K562 (cell line): ENCODE measurements around the gene KCNQ5. TPM values are rescaled to one million over a fixed set of nuclear protein-coding genes. Genes with fewer than 3 reads are reported as not detected.

Experiments used
- ATAC-seq: fragments of 200-7000 bp; cut with Tn5 transposase; 3 replicates; pipeline ENCODE4 v1.9.1; 2020; ENCODE audit warnings: moderate library complexity
- BruUV-seq: library from RNA; stranded (reverse); fragments of 400-500 nt; replicated peaks from 2 replicates; lab custom pipeline; 2021; lab: Mats Ljungman, UMichigan
- CTCF ChIA-PET: fragments of 300-600 bp; formaldehyde crosslinking; extraction: SDS; loops from one replicate; lab custom pipeline; 2021; ENCODE audit warnings: low intra/inter-chr PET ratio; lab: Yijun Ruan, JAX
- POLR2A ChIA-PET: fragments of 300-600, 350-650 bp; sonication (Branson Sonifier 250); formaldehyde crosslinking; extraction: SDS; loops from one replicate; lab custom pipeline; 2021; ENCODE audit warnings: antibody characterized with exemption, inconsistent platforms; lab: Yijun Ruan, JAX
- DNase-seq, 4 experiments: peaks; one replicate each; pipeline versions ENCODE4 v3.0.0 to v3.0.0-alpha.2; 2011 to 2018; ENCODE audit warnings: low spot score in 3 of 4, mixed read lengths in 3 of 4; ENCODE audit errors: extremely low read depth in 1 of 4
- FAIRE-seq: peaks from 2 replicates; lab custom pipeline; 2011; peaks lifted over from hg19 to GRCh38; lab: Jason Lieb, UNC
- H2AFZ ChIP-seq: 2 replicates; pipeline ENCODE4 v1.6.0; 2011; ENCODE audit warnings: low read depth, low read length, control low read depth, inconsistent platforms
- H3K27ac ChIP-seq: fragments of 200-600 bp; 3 replicates; pipeline ENCODE4 v1.8.0; 2011; ENCODE audit warnings: low read depth, mild to moderate bottlenecking, control low read depth, inconsistent platforms, low read length, moderate library complexity, mixed read lengths; ENCODE audit errors: extremely low read depth
- H3K27me3 ChIP-seq, 2 experiments: fragments of 300-600 bp in 1 of 2; 2 replicates in 1 of 2; 3 replicates in 1 of 2; pipeline versions ENCODE4 v1.6.0 to v1.8.0; 2011; ENCODE audit warnings: inconsistent platforms in 2 of 2, low read length in 2 of 2, mild to moderate bottlenecking in 1 of 2, mixed read lengths in 1 of 2, moderate library complexity in 1 of 2; ENCODE audit not compliant: control insufficient read depth in 2 of 2, insufficient read depth in 2 of 2
- H3K36me3 ChIP-seq: fragments of 300-600 bp; 3 replicates; pipeline ENCODE4 v1.8.0; 2011; ENCODE audit warnings: mild to moderate bottlenecking, low read length, inconsistent platforms; ENCODE audit not compliant: control insufficient read depth, insufficient read depth
- H3K4me1 ChIP-seq, 2 experiments: fragments of 200-600 bp in 1 of 2; replicated peaks in 1 of 2; 2 replicates in 1 of 2; 3 replicates in 1 of 2; pipeline versions ENCODE4 v1.5.1 to v1.8.0; 2011; ENCODE audit warnings: inconsistent platforms in 2 of 2, low read length in 2 of 2, mild to moderate bottlenecking in 1 of 2, mixed read lengths in 1 of 2, moderate library complexity in 1 of 2; ENCODE audit not compliant: control insufficient read depth in 2 of 2, insufficient read depth in 2 of 2
- H3K4me2 ChIP-seq: 2 replicates; pipeline ENCODE4 v1.6.1; 2011; ENCODE audit warnings: low read length, control low read depth, inconsistent platforms, mixed read lengths; ENCODE audit not compliant: insufficient read depth
- H3K4me3 ChIP-seq: fragments of 200-600 bp; sonication (generic), shearing (Covaris generic); 2 replicates; pipeline ENCODE4 v1.5.1; 2016; ENCODE audit warnings: control low read depth, inconsistent platforms
- H3K79me2 ChIP-seq: fragments of 200-600 bp; 3 replicates; pipeline ENCODE4 v1.8.0; 2011; ENCODE audit warnings: low read length, inconsistent platforms; ENCODE audit not compliant: control insufficient read depth, insufficient read depth
- H3K9ac ChIP-seq, 2 experiments: 2 replicates each; pipeline versions ENCODE4 v1.6.0 to v1.6.1; 2011; ENCODE audit warnings: low read depth in 2 of 2, low read length in 2 of 2, control low read depth in 1 of 2, inconsistent platforms in 1 of 2, mild to moderate bottlenecking in 1 of 2, mixed read lengths in 1 of 2; ENCODE audit not compliant: insufficient read depth in 1 of 2
- H3K9me1 ChIP-seq: one replicate; pipeline ENCODE4 v1.6.0; 2011; ENCODE audit warnings: inconsistent platforms, mild to moderate bottlenecking, low read length, moderate library complexity; ENCODE audit not compliant: control insufficient read depth, insufficient read depth
- H3K9me3 ChIP-seq: replicated peaks from 2 replicates; pipeline ENCODE4 v1.5.1; 2011; ENCODE audit warnings: low read depth, low read length, inconsistent platforms; ENCODE audit not compliant: control insufficient read depth, insufficient read depth
- H4K20me1 ChIP-seq: replicated peaks from 2 replicates; pipeline ENCODE4 v1.6.1; 2011; ENCODE audit warnings: low read length, inconsistent platforms, mixed read lengths; ENCODE audit not compliant: control insufficient read depth, insufficient read depth
- DACH1 ChIP-seq: fragments of 450-650 bp; IDR thresholded peaks from 2 replicates; pipeline ENCODE4 v1.6.1; 2018; ENCODE audit not compliant: partially characterized antibody
- DIDO1 ChIP-seq: fragments of 450-650 bp; IDR thresholded peaks from 2 replicates; pipeline ENCODE4 v1.6.1; 2016; ENCODE audit warnings: low read depth, missing biosample characterization, missing genetic modification characterization
- PHF20 ChIP-seq: fragments of 450-650 bp; IDR thresholded peaks from 2 replicates; pipeline ENCODE4 v1.6.1; 2018; ENCODE audit not compliant: partially characterized antibody
- RBM17 ChIP-seq: fragments of 200-400 bp; formaldehyde crosslinking; IDR thresholded peaks from 2 replicates; pipeline ENCODE4 v1.6.1; 2017; ENCODE audit warnings: low read depth, mild to moderate bottlenecking, low read length, borderline replicate concordance
- RNF2 ChIP-seq: sonication (generic); IDR thresholded peaks from 2 replicates; pipeline ENCODE4 v1.6.1; 2016
- SNRNP70 ChIP-seq: fragments of 200-400 bp; formaldehyde crosslinking; optimal IDR thresholded peaks from 2 replicates; pipeline ENCODE3; 2017; ENCODE audit warnings: low read depth, low read length
- SP2 ChIP-seq: IDR thresholded peaks from 2 replicates; pipeline ENCODE4 v1.6.1; 2011; ENCODE audit warnings: mild to moderate bottlenecking, low read depth, low read length, moderate library complexity; ENCODE audit not compliant: poor library complexity, severe bottlenecking; ENCODE audit errors: extremely low read depth
- SRSF3 ChIP-seq: fragments of 200-400 bp; formaldehyde crosslinking; IDR thresholded peaks from 2 replicates; pipeline ENCODE4 v1.6.1; 2016; ENCODE audit warnings: mild to moderate bottlenecking, low read length, moderate library complexity; ENCODE audit not compliant: insufficient read depth
- in situ Hi-C: fragments of 300-500 bp; cut with MboI; formaldehyde crosslinking; loops from 4 replicates; pipeline ENCODE4 v1.15.0; 2018; ENCODE audit warnings: inconsistent platforms, mixed read lengths
- intact Hi-C: fragments of 100-400 bp; cut with micrococcal nuclease; formaldehyde crosslinking; loops from 2 replicates; pipeline ENCODE4 v1.14.2; 2022
- polyA plus RNA-seq, 8 experiments: library from polyadenylated mRNA; depleted of rRNA in 4 of 8; stranded (reverse) in 5 of 8; unstranded in 3 of 8; fragments of >200 nt; fragmentation: Nextera tagmentation in 2 of 8; fragmentation: Illumina TruSeq in 1 of 8; extraction: Ambion mirVana in 2 of 8; extraction: Trizol in 1 of 8; gene quantifications; 2 replicates each; pipeline versions ENCODE4 v1.2.1 to v1.2.3, GENCODE V29; 2011 to 2014; ENCODE audit warnings: inconsistent platforms in 1 of 8, missing spikeins in 1 of 8
- total RNA-seq, 7 experiments: library from RNA; depleted of rRNA in 6 of 7; stranded (reverse); fragments of >200 nt in 6 of 7; fragmentation: Illumina TruSeq in 2 of 7; extraction: Trizol in 2 of 7; gene quantifications; 2 replicates each; pipeline versions ENCODE4 v1.2.1 to v1.2.3, GENCODE V29; 2011 to 2021; ENCODE audit warnings: low replicate concordance in 1 of 7
- TF ChIP-seq, protein P1 (sequence below): fragments of 250-450 bp; sonication (Bioruptor Pico); IDR thresholded peaks from 2 replicates; pipeline ENCODE4 v1.8.0; 2022; ENCODE audit warnings: moderate library complexity, mild to moderate bottlenecking, inconsistent platforms
- TF ChIP-seq, protein P2 (sequence below): fragments of 250-450 bp; sonication (Bioruptor Pico); IDR thresholded peaks from 2 replicates; pipeline ENCODE4 v1.5.0; 2020; ENCODE audit warnings: mild to moderate bottlenecking, borderline replicate concordance

Gene KCNQ5
- total and polyA plus RNA-seq, 9 of the 15 experiments (the other 6 are each of a cell fraction or from before 2014, with no cell fraction given), result 0.31 to 5.9 (median 2.6) TPM

DNA sequence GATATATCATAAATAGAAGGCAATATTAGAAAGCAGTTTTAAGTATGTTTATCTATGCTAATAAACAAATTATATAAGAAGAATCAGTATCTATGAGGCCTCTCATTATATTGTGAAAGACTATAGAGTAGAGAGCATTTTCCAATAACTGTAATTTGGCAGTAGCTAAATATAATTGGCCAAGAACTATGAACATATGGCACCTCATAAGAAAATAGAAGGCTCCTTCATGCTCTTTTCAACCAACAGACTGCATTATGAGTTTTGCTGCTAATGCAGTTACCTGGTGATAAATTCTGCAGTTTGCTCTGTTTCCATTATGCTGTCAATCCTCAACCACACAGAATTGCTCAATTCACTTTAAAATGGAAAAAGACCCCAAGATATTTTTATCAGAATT is 382.4 kb downstream of the KCNQ5 start:
- H3K9me1 ChIP-seq, result no peaks in the 10 kb centered on the region
- no peaks in the 10 kb centered on the region for H3K79me2 ChIP-seq
- ChIA-PET POLR2A (no interaction called here), CTCF (no interaction called here)
- no peak for ATAC-seq
- H3K4me2 ChIP-seq, result no peak overlapping the region
- FAIRE-seq, result no peak
- no peak overlapping the region for H3K4me3 ChIP-seq
- H3K4me1 ChIP-seq, result no peaks in the 10 kb centered on the region
- H2AFZ ChIP-seq, result no peak overlapping the region
- no peaks in the 10 kb centered on the region for H3K36me3 ChIP-seq
- no peak for DNase-seq
- in situ Hi-C loops (no loop called here), intact Hi-C loops (no loop called here)
- H3K27me3 ChIP-seq, result no peaks in the 10 kb centered on the region
- H3K9me3 ChIP-seq, result no peaks in the 10 kb centered on the region
- no TSS peak for BruUV-seq
- no peak overlapping the region for H3K9ac ChIP-seq
- H3K27ac ChIP-seq, result no peak overlapping the region
- H4K20me1 ChIP-seq, result no peaks in the 10 kb centered on the region
- TF ChIP-seq, protein P1, sequence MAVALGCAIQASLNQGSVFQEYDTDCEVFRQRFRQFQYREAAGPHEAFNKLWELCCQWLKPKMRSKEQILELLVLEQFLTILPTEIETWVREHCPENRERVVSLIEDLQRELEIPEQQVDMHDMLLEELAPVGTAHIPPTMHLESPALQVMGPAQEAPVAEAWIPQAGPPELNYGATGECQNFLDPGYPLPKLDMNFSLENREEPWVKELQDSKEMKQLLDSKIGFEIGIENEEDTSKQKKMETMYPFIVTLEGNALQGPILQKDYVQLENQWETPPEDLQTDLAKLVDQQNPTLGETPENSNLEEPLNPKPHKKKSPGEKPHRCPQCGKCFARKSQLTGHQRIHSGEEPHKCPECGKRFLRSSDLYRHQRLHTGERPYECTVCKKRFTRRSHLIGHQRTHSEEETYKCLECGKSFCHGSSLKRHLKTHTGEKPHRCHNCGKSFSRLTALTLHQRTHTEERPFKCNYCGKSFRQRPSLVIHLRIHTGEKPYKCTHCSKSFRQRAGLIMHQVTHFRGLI (CRISPR knock-in tag), result no peak
- TF ChIP-seq, protein P2, sequence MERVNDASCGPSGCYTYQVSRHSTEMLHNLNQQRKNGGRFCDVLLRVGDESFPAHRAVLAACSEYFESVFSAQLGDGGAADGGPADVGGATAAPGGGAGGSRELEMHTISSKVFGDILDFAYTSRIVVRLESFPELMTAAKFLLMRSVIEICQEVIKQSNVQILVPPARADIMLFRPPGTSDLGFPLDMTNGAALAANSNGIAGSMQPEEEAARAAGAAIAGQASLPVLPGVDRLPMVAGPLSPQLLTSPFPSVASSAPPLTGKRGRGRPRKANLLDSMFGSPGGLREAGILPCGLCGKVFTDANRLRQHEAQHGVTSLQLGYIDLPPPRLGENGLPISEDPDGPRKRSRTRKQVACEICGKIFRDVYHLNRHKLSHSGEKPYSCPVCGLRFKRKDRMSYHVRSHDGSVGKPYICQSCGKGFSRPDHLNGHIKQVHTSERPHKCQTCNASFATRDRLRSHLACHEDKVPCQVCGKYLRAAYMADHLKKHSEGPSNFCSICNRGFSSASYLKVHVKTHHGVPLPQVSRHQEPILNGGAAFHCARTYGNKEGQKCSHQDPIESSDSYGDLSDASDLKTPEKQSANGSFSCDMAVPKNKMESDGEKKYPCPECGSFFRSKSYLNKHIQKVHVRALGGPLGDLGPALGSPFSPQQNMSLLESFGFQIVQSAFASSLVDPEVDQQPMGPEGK (CRISPR knock-in tag), result no peak
- TF ChIP-seq RBM17 (no peak), RNF2 (no peak), SNRNP70 (no peak), DIDO1 (tag) (no peak), DACH1 (no peak), SP2 (no peak), SRSF3 (no peak), PHF20 (no peak)
